ENCODE data around the gene DSTN.
A peak's percentile ranks its signal among the peaks of the same experiment; 100 is the strongest.

The DSTN gene

DNA sequence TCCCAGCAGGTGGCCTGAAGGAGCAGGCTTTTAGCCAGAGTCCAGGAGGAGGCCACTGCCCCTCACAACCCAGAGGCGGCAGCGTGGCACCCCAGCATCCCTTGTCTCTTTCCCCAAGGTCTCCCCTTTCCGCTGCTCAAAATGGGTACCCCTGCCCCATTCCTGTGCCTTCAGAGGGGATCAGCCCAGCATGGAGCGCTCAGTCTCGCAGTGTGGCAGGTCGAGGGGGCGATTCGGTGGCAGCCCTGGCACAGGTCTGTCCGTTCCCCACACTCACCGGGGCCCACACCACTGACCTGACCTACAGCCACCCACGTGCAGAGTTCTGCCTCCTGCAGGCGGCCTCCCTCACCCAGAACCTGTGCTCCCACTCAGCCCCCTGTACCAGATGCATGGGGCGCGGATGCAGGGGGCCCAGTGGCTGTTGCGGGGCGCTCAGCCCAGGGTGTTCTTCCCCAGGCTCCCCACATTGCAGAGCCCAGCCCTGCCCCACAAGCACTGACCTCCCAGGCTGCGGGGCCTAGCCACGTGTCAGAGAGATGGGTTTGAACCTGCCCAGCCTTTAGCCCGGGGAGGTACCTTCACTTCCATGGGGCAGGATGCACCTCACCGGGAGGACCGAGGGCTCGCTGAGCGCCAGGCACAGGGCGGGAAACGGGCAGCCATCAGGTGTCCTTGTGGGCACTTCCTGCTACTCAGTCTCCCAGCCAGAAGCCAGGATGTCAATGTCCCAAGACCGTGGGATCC lies 41.8 kb downstream of the DSTN start:
- in situ Hi-C loops (cut with HindIII; ENCODE audit: low sequenced_read_pairs): no loop called here
- no peak overlapping the region for H3K4me3 ChIP-seq (ENCODE audit: low read depth, low read length)
- no peak for DNase-seq (ENCODE audit: low read depth, low spot score)
- TF ChIP-seq, protein P1, sequence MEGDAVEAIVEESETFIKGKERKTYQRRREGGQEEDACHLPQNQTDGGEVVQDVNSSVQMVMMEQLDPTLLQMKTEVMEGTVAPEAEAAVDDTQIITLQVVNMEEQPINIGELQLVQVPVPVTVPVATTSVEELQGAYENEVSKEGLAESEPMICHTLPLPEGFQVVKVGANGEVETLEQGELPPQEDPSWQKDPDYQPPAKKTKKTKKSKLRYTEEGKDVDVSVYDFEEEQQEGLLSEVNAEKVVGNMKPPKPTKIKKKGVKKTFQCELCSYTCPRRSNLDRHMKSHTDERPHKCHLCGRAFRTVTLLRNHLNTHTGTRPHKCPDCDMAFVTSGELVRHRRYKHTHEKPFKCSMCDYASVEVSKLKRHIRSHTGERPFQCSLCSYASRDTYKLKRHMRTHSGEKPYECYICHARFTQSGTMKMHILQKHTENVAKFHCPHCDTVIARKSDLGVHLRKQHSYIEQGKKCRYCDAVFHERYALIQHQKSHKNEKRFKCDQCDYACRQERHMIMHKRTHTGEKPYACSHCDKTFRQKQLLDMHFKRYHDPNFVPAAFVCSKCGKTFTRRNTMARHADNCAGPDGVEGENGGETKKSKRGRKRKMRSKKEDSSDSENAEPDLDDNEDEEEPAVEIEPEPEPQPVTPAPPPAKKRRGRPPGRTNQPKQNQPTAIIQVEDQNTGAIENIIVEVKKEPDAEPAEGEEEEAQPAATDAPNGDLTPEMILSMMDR (IDR thresholded peaks at IDR 0.05; ENCODE audit: low read depth, low read length): no peak

DNA sequence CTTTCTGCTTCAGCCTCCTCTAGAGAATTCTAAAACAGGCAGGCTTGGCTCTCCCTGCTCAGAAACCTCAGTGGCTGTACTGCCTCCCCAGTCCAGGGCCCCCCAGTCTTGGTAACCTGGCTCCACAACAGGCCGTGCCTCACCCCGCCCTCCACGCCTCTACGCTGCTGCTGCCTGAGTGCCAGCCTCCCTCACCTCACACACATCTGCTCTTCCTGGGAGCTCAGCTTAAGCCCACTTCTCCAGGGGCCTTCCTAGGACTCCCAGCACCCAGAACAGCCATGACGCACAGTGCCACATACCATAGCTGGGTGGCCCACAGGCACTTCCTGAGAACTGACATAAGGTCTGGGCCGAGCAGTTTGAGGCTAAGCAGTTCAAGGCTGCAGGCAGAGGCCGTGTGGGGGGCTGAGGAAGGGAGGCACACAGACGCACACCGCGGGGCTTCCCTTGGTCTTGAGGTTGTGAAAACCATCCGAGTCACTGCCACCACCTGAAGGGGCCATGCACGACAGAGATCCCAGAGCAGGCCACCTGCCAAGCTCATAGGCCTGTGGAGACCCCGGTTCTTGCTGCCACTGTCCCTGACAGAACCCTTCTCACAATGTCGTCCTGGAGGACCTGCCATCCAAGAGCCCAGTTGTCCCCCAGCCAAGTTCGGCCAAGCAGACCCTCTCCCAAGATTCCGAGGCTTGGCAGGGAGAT lies 42.6 kb downstream of the DSTN start:
- peak; percentile 62 for DNase-seq (ENCODE audit: low read depth, low spot score)
- H3K4me3 ChIP-seq (ENCODE audit: low read depth, low read length): no peak overlapping the region
- TF ChIP-seq, protein P1 (IDR thresholded peaks at IDR 0.05; ENCODE audit: low read depth, low read length): no peak
- in situ Hi-C loops (cut with HindIII; ENCODE audit: low sequenced_read_pairs): no loop called here

DNA sequence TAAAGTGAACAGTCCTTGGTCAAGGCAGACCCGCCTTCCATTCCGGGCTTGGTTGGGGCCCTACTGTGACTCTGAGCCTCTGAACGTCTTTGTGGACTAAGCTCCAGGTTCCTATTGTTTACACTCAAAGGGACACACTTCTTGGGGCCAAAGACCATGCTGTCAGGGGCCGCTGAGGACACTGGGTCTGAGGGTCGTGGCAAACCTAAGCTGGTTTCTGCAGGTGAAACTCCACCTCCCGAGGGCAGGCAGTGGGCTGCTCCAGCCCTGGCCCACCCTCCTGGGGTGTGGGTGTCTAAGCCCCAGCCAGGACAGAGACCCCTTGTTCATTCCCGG lies 43.1 kb downstream of the DSTN start:
- H3K4me3 ChIP-seq (ENCODE audit: low read depth, low read length): no peak overlapping the region
- TF ChIP-seq, protein P1 (IDR thresholded peaks at IDR 0.05; ENCODE audit: low read depth, low read length): no peak
- in situ Hi-C loops (cut with HindIII; ENCODE audit: low sequenced_read_pairs): no loop called here
- no peak for DNase-seq (ENCODE audit: low read depth, low spot score)

DNA sequence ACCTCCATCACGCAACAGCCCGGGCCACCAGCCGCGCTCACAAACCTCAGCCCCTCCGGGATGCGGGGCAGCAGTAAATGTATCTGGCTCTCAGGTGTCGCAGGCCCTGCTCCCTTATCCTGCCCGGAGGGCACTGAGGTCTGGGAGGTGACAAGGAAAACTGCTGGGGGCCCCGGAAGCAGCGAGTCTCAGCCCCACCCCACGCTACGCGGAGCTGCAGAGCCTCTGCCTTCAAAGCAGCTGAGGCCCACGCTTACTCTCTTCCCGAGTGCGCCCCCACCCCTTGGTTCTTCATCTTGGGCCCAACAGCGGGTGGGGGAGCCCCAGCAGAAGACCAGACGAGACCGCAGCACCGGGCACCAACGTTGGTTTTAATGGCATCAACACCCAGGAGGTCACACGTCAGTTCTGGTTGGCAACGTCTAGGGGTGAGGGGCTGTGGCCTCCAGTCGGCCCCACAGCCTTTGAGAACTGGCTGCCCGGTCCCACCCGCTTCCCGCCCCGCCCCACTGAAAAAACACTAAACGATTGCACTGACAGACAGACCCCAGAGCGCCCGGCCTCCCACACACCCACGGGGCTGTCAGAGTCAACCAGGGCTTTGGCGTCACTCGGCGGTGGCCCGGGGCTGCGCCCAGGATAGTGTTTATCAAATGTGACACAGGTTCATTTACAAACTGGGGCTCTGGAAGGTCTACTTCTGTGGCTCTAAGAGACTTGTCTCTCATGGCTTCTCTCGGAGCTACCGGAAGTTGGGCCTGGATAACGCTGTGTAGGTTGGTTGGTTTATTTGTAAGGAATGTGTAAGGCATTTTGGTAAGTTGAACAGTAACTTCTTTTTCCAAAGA lies 43.7 kb downstream of the DSTN start:
- in situ Hi-C loops (cut with HindIII; ENCODE audit: low sequenced_read_pairs): no loop called here
- DNase-seq (ENCODE audit: low read depth, low spot score): no peak
- no peak overlapping the region for H3K4me3 ChIP-seq (ENCODE audit: low read depth, low read length)
- TF ChIP-seq, protein P1 (IDR thresholded peaks at IDR 0.05; ENCODE audit: low read depth, low read length): no peak

DNA sequence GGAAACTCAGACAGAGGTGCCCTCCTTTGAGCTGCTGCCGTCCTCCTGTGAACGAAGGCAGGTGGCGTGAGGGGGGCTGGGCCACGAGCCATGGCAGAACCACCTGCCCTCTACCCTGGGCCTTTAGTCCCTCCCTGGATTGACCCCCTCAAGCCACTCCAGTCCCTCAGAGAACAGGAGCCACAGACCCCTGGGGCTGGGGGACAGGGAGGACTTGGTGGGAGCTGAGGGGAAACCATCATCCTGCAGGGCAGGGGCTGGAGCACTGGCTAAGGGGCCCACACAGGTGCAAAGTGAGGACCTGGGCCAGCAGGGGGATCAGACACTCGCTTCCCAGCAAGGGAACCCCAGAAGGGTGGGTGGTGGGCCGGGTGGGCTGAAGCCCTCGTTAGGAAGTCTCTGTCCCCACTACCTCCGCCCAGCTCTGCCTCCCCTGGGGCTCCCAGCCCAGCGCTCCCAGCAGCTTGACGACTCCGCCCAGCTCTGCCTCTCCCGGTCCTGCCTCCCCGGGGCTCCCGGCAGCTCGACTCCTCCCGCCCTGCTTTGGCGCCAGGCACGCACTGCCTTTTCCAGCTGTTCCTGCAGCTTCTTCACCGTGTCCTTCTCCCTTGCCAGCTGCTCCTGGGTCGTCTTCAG lies 44.4 kb downstream of the DSTN start:
- DNase-seq (ENCODE audit: low read depth, low spot score): peak; percentile 23
- TF ChIP-seq, protein P1 (IDR thresholded peaks at IDR 0.05; ENCODE audit: low read depth, low read length): no peak
- in situ Hi-C loops (cut with HindIII; ENCODE audit: low sequenced_read_pairs): no loop called here
- no peak overlapping the region for H3K4me3 ChIP-seq (ENCODE audit: low read depth, low read length)

Measured in astrocyte of the spinal cord (primary cell).